Measurements from ENCODE around the gene ASTL. TPM values are rescaled to one million over a fixed set of nuclear protein-coding genes. Genes with fewer than 3 reads are reported as not detected.

ASTL gene
- total and polyA plus RNA-seq, 9 donors = 0.09 to 0.24 (median 0.18) TPM; not detected in 5

- DNase-seq = no peak
- H3K9me3 ChIP-seq (replicated peaks; ENCODE audit: control insufficient read depth, low read depth, low read length) = no peaks in the 10 kb centered on the region
- H3K4me1 ChIP-seq (ENCODE audit: control insufficient read depth, insufficient read depth, low read length) = peaks cover 10% of the 10 kb centered on the region
- H3K27me3 ChIP-seq (ENCODE audit: control insufficient read depth, insufficient read depth, low read length) = peaks cover 2% of the 10 kb centered on the region
- no peaks in the 10 kb centered on the region for H3K36me3 ChIP-seq (ENCODE audit: control insufficient read depth, insufficient read depth, low read length)
- H3K4me3 ChIP-seq (ENCODE audit: low read length) = no peak overlapping the region
- no peak overlapping the region for H3K27ac ChIP-seq (ENCODE audit: low read length)
- 75% methylated on average over 5 of the region's 7 CpGs for WGBS (ENCODE audit: insufficient coverage)
These were observed 40.1 kb downstream of the ASTL start for GRCh38 chr2:96097951-96098823.

- H3K36me3 ChIP-seq (ENCODE audit: control insufficient read depth, insufficient read depth, low read length) = no peaks in the 10 kb centered on the region
- DNase-seq = no peak
- no peak overlapping the region for H3K27ac ChIP-seq (ENCODE audit: low read length)
- H3K27me3 ChIP-seq (ENCODE audit: control insufficient read depth, insufficient read depth, low read length) = peaks cover 2% of the 10 kb centered on the region
- no peak overlapping the region for H3K4me3 ChIP-seq (ENCODE audit: low read length)
- H3K9me3 ChIP-seq (replicated peaks; ENCODE audit: control insufficient read depth, low read depth, low read length) = no peaks in the 10 kb centered on the region
- H3K4me1 ChIP-seq (ENCODE audit: control insufficient read depth, insufficient read depth, low read length) = peaks cover 12% of the 10 kb centered on the region
- 83% methylated on average over 3 of the region's 5 CpGs for WGBS (ENCODE audit: insufficient coverage)
These were observed 40.9 kb downstream of the ASTL start for GRCh38 chr2:96097441-96097840.

- DNase-seq = no peak
- Histone ChIP-seq H3K4me3 (ENCODE audit: low read length) (no peak overlapping the region), H3K9me3 (replicated peaks; ENCODE audit: control insufficient read depth, low read depth, low read length) (no peaks in the 10 kb centered on the region), H3K27ac (ENCODE audit: low read length) (no peak overlapping the region), H3K27me3 (ENCODE audit: control insufficient read depth, insufficient read depth, low read length) (peaks cover 2% of the 10 kb centered on the region), H3K36me3 (ENCODE audit: control insufficient read depth, insufficient read depth, low read length) (no peaks in the 10 kb centered on the region), H3K4me1 (ENCODE audit: control insufficient read depth, insufficient read depth, low read length) (peaks cover 26% of the 10 kb centered on the region)
- WGBS (ENCODE audit: insufficient coverage) = 73% methylated on average over 4 of the region's 7 CpGs
These were observed 43.1 kb downstream of the ASTL start for GRCh38 chr2:96095116-96095636.

GRCh38 chr2:96093528-96093927 lies 44.8 kb downstream of the ASTL start:
- Histone ChIP-seq H3K4me1 (ENCODE audit: control insufficient read depth, insufficient read depth, low read length) (peaks cover 26% of the 10 kb centered on the region), H3K9me3 (replicated peaks; ENCODE audit: control insufficient read depth, low read depth, low read length) (no peaks in the 10 kb centered on the region), H3K36me3 (ENCODE audit: control insufficient read depth, insufficient read depth, low read length) (no peaks in the 10 kb centered on the region), H3K4me3 (ENCODE audit: low read length) (no peak overlapping the region), H3K27ac (ENCODE audit: low read length) (no peak overlapping the region), H3K27me3 (ENCODE audit: control insufficient read depth, insufficient read depth, low read length) (peaks cover 2% of the 10 kb centered on the region)
- DNase-seq = no peak
- 89% methylated on average over 4 of the region's 4 CpGs for WGBS (ENCODE audit: insufficient coverage)

- DNase-seq = no peak
- no peaks in the 10 kb centered on the region for H3K36me3 ChIP-seq (ENCODE audit: control insufficient read depth, insufficient read depth, low read length)
- no peak overlapping the region for H3K4me3 ChIP-seq (ENCODE audit: low read length)
- peaks cover 25% of the 10 kb centered on the region for H3K4me1 ChIP-seq (ENCODE audit: control insufficient read depth, insufficient read depth, low read length)
- no peaks in the 10 kb centered on the region for H3K9me3 ChIP-seq (replicated peaks; ENCODE audit: control insufficient read depth, low read depth, low read length)
- peaks cover 2% of the 10 kb centered on the region for H3K27me3 ChIP-seq (ENCODE audit: control insufficient read depth, insufficient read depth, low read length)
- H3K27ac ChIP-seq (ENCODE audit: low read length) = no peak overlapping the region
- WGBS (ENCODE audit: insufficient coverage) = 93% methylated on average over 2 of the region's 3 CpGs
These were observed 45.4 kb downstream of the ASTL start for GRCh38 chr2:96092951-96093350.

GRCh38 chr2:96092573-96092877 lies 45.8 kb downstream of the ASTL start:
- peaks cover 2% of the 10 kb centered on the region for H3K27me3 ChIP-seq (ENCODE audit: control insufficient read depth, insufficient read depth, low read length)
- WGBS (ENCODE audit: insufficient coverage) = 100% methylated on average over 1 of the region's 4 CpGs
- peaks cover 25% of the 10 kb centered on the region for H3K4me1 ChIP-seq (ENCODE audit: control insufficient read depth, insufficient read depth, low read length)
- H3K9me3 ChIP-seq (replicated peaks; ENCODE audit: control insufficient read depth, low read depth, low read length) = no peaks in the 10 kb centered on the region
- H3K4me3 ChIP-seq (ENCODE audit: low read length) = no peak overlapping the region
- H3K36me3 ChIP-seq (ENCODE audit: control insufficient read depth, insufficient read depth, low read length) = no peaks in the 10 kb centered on the region
- H3K27ac ChIP-seq (ENCODE audit: low read length) = no peak overlapping the region
- DNase-seq = no peak

GRCh38 chr2:96091711-96092572 lies 46.4 kb downstream of the ASTL start:
- no peaks in the 10 kb centered on the region for H3K9me3 ChIP-seq (replicated peaks; ENCODE audit: control insufficient read depth, low read depth, low read length)
- no peak for DNase-seq
- H3K4me3 ChIP-seq (ENCODE audit: low read length) = no peak overlapping the region
- no peak overlapping the region for H3K27ac ChIP-seq (ENCODE audit: low read length)
- peaks cover 25% of the 10 kb centered on the region for H3K4me1 ChIP-seq (ENCODE audit: control insufficient read depth, insufficient read depth, low read length)
- H3K36me3 ChIP-seq (ENCODE audit: control insufficient read depth, insufficient read depth, low read length) = no peaks in the 10 kb centered on the region
- peaks cover 2% of the 10 kb centered on the region for H3K27me3 ChIP-seq (ENCODE audit: control insufficient read depth, insufficient read depth, low read length)
- WGBS (ENCODE audit: insufficient coverage) = 55% methylated on average over 11 of the region's 18 CpGs

GRCh38 chr2:96091141-96091710 lies 47.1 kb downstream of the ASTL start:
- no peak for DNase-seq
- no peak overlapping the region for H3K27ac ChIP-seq (ENCODE audit: low read length)
- no peaks in the 10 kb centered on the region for H3K36me3 ChIP-seq (ENCODE audit: control insufficient read depth, insufficient read depth, low read length)
- H3K9me3 ChIP-seq (replicated peaks; ENCODE audit: control insufficient read depth, low read depth, low read length) = no peaks in the 10 kb centered on the region
- H3K27me3 ChIP-seq (ENCODE audit: control insufficient read depth, insufficient read depth, low read length) = peaks cover 2% of the 10 kb centered on the region
- WGBS (ENCODE audit: insufficient coverage) = 76% methylated on average over 14 of the region's 14 CpGs
- H3K4me3 ChIP-seq (ENCODE audit: low read length) = no peak overlapping the region
- H3K4me1 ChIP-seq (ENCODE audit: control insufficient read depth, insufficient read depth, low read length) = peaks cover 25% of the 10 kb centered on the region

- DNase-seq = no peak
- Histone ChIP-seq H3K27ac (ENCODE audit: low read length) (no peak overlapping the region), H3K4me1 (ENCODE audit: control insufficient read depth, insufficient read depth, low read length) (peaks cover 25% of the 10 kb centered on the region), H3K36me3 (ENCODE audit: control insufficient read depth, insufficient read depth, low read length) (no peaks in the 10 kb centered on the region), H3K4me3 (ENCODE audit: low read length) (no peak overlapping the region), H3K27me3 (ENCODE audit: control insufficient read depth, insufficient read depth, low read length) (no peaks in the 10 kb centered on the region), H3K9me3 (replicated peaks; ENCODE audit: control insufficient read depth, low read depth, low read length) (no peaks in the 10 kb centered on the region)
- WGBS (ENCODE audit: insufficient coverage) = 69% methylated on average over 9 of the region's 12 CpGs
These were observed 47.9 kb downstream of the ASTL start for GRCh38 chr2:96090196-96090926.

Data from muscle of leg (tissue), 11 donors.